ENCODE results near the gene ARHGAP8. TPM values are rescaled to one million over a fixed set of nuclear protein-coding genes. Genes with fewer than 3 reads are reported as not detected.

ARHGAP8 gene
- polyA plus RNA-seq, 2 of the 4 experiments (the other 2 are of a cell fraction) = 1.2 to 3.8 TPM

DNA sequence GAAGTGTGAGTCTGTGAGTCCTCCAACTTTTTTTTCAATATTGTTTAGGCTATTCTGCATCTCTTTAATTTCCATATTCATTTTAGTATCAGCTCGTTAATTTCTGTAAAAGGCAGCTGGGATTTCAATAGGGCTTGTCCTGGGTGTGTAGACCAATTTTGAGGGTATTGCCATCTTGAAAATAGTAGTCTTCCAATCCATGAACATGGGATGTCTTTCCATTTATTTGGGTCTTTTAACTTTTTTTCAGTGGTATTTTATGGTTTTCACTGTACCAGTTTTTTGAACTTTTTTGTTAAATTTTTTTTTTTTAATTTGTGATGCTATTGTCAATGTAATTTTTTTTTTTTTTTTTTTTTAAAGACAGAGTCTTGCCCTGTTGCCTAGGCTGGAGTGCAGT is 79.5 kb downstream of the ARHGAP8 start:
- ChIA-PET POLR2A (no interaction called here), CTCF (no interaction called here)
- Histone ChIP-seq H3K4me2 (no peak overlapping the region), H3K4me1 (no peaks in the 10 kb centered on the region), H3K9me3 (peaks cover 4% of the 10 kb centered on the region; the same call in 1 of the 3 replicates), H3K4me3 (no peak overlapping the region), H3K27ac (no peak overlapping the region)
- ATAC-seq (no peak), FAIRE-seq (no peak), DNase-seq (ENCODE audit: low read depth in 1 of 2, low spot score in 1 of 2) (no peak)
- no peak for TF ChIP-seq HDAC2 (IDR thresholded peaks at IDR 0.05)
- no peak for TF ChIP-seq CBX2 (IDR thresholded peaks at IDR 0.05; ENCODE audit: borderline replicate concordance, low read depth)
- TF ChIP-seq CHD2 (IDR thresholded peaks at IDR 0.05; ENCODE audit: low read length, partially characterized antibody) = no peak
- TF ChIP-seq, protein P1, sequence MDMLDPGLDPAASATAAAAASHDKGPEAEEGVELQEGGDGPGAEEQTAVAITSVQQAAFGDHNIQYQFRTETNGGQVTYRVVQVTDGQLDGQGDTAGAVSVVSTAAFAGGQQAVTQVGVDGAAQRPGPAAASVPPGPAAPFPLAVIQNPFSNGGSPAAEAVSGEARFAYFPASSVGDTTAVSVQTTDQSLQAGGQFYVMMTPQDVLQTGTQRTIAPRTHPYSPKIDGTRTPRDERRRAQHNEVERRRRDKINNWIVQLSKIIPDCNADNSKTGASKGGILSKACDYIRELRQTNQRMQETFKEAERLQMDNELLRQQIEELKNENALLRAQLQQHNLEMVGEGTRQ (IDR thresholded peaks at IDR 0.05) = no peak
- no peak for TF ChIP-seq POLR2A (IDR thresholded peaks at IDR 0.05; ENCODE audit: low read length)
- TF ChIP-seq HES2 (IDR thresholded peaks at IDR 0.05) = no peak
- TF ChIP-seq JUNB (IDR thresholded peaks at IDR 0.05) = no peak
- TF ChIP-seq RFX5 (IDR thresholded peaks at IDR 0.05) = no peak
- 19% methylated on average over 1 of the region's 1 CpG for WGBS (ENCODE audit: missing lambda C conversion rate)

DNA sequence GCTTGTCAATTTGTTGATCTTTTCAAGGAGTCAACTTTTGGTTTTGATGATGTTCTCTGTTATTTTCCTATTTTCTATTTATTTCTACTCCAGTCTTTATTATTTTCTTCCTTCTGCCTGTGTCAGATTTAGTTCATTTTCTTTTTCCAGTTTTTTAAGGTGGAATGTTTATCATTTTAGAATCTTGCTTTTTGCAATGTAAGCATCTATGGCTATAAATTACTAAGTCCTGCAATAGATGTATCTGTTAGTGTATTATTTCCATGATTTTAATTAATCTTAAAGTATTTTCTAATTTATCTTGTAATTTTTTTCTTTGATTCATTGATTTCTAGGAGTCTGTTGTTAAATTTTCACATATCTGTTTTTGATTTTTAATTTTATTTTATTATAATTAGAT is 81.7 kb downstream of the ARHGAP8 start:
- Histone ChIP-seq H3K4me2 (no peak overlapping the region), H3K4me1 (no peaks in the 10 kb centered on the region), H3K9me3 (peaks cover 4% of the 10 kb centered on the region; the same call in 1 of the 3 replicates), H3K4me3 (no peak overlapping the region), H3K27ac (no peak overlapping the region)
- POLR2A ChIA-PET = no interaction called here
- TF ChIP-seq MAFK (IDR thresholded peaks at IDR 0.05; ENCODE audit: partially characterized antibody) (peak; percentile 24), CHD4 (IDR thresholded peaks at IDR 0.05; ENCODE audit: borderline replicate concordance) (no peak)
- DNase-seq (ENCODE audit: low read depth in 1 of 2, low spot score in 1 of 2) (no peak), FAIRE-seq (no peak), ATAC-seq (no peak)
- CTCF ChIA-PET = no interaction called here

GRCh38 chr22:44837481-44837880 is 85.1 kb downstream of the ARHGAP8 start:
- no peak overlapping the region for H3K4me3 ChIP-seq
- H3K4me2 ChIP-seq = no peak overlapping the region
- CTCF ChIA-PET = no interaction called here
- TF ChIP-seq NFE2L2 (conservative IDR thresholded peaks at IDR 0.05; ENCODE audit: low read length) (no peak), ELK1 (IDR thresholded peaks at IDR 0.05; ENCODE audit: low read depth, low read length) (no peak), NR3C1 (IDR thresholded peaks at IDR 0.05) (no peak), JUNB (IDR thresholded peaks at IDR 0.05) (no peak), POLR2AphosphoS2 (conservative IDR thresholded peaks at IDR 0.05; ENCODE audit: low read length) (no peak), ZC3H11A (IDR thresholded peaks at IDR 0.05) (no peak), FOXS1 (CRISPR knock-in tag; IDR thresholded peaks at IDR 0.05) (no peak), SMC3 (IDR thresholded peaks at IDR 0.05) (no peak), HDAC2 (IDR thresholded peaks at IDR 0.05) (no peak), JUN (IDR thresholded peaks at IDR 0.05) (no peak), BCL3 (IDR thresholded peaks at IDR 0.05) (no peak), MAFK (IDR thresholded peaks at IDR 0.05; ENCODE audit: partially characterized antibody) (no peak), MAX (IDR thresholded peaks at IDR 0.05) (no peak), FOSL2 (IDR thresholded peaks at IDR 0.05) (no peak), FOSL2 (CRISPR knock-in tag; IDR thresholded peaks at IDR 0.05) (no peak), HOXB5 (CRISPR knock-in tag; IDR thresholded peaks at IDR 0.05) (no peak), HOXB13 (CRISPR knock-in tag; IDR thresholded peaks at IDR 0.05; ENCODE audit: low read depth) (no peak), EHF (CRISPR knock-in tag; IDR thresholded peaks at IDR 0.05) (no peak), GATA3 (IDR thresholded peaks at IDR 0.05; ENCODE audit: borderline replicate concordance) (no peak)
- ATAC-seq (no peak), DNase-seq (ENCODE audit: low read depth in 1 of 2, low spot score in 1 of 2) (no peak), FAIRE-seq (no peak)
- no peak overlapping the region for H3K27ac ChIP-seq
- 82% methylated on average over 12 of the region's 15 CpGs for WGBS (ENCODE audit: missing lambda C conversion rate)
- H3K4me1 ChIP-seq = no peaks in the 10 kb centered on the region
- POLR2A ChIA-PET = no interaction called here
- H3K9me3 ChIP-seq = peaks cover 4% of the 10 kb centered on the region; the same call in 1 of the 3 replicates

Data from A549 (cell line).